HG03432 (cell line): ENCODE results near the gene TNFRSF25.
"Not testable (repeated sequence)": the region's sequence is repeated elsewhere in the genome, so short reads cannot be mapped to it uniquely, and the experiment has no call there.

Source experiments
- ATAC-seq: cut with Tn5 transposase; IDR thresholded peaks from one replicate; pipeline ENCODE4 v1.9.1; 2021; ENCODE audit warnings: mild to moderate bottlenecking, moderate library complexity; ENCODE audit not compliant: unreplicated experiment

The TNFRSF25 gene

DNA sequence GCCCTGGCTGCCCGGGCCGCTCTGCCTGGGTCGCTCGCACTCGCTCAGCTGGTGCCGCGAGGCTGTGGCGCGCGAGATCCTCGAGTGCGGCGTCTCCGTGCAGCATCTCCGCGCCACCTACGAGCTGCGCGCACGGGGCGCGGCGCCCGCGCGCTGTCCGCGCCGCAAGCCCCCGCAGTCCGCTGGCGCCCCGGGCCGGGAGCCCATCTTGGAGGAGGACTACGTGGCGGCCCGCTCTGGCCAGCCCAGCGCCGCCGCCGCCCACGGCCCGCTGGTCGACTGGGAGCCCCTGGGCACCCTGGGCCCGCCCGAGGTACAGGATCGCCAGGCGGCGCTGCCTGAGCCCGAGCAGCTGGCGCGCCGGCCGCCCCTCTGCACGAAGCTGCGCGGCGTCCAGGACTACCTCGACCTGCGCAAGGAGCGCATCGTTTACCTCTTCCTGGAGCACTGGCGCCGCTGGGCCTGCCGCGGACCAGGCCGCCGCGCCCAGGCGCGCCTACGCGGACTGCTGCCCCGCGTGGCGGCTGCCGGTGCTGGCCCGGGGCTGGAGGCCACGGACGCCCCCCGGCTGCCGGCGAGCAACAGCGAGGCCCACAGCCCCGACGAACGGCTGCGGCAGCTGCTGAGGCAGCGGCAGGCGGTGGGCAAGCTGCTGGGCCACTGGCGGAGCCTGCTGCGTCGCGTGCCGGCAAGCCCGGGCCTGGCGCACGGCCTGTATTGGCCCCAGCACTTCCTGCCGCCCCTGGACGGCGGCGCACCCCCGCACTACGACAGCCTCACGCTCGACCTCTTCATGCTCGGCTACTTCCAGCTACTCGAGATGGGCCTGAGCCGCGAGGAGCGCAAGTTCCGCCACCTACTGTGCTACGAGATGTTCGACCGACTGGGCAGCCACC is 10.9 kb downstream of the TNFRSF25 start:
- no peak for ATAC-seq

DNA sequence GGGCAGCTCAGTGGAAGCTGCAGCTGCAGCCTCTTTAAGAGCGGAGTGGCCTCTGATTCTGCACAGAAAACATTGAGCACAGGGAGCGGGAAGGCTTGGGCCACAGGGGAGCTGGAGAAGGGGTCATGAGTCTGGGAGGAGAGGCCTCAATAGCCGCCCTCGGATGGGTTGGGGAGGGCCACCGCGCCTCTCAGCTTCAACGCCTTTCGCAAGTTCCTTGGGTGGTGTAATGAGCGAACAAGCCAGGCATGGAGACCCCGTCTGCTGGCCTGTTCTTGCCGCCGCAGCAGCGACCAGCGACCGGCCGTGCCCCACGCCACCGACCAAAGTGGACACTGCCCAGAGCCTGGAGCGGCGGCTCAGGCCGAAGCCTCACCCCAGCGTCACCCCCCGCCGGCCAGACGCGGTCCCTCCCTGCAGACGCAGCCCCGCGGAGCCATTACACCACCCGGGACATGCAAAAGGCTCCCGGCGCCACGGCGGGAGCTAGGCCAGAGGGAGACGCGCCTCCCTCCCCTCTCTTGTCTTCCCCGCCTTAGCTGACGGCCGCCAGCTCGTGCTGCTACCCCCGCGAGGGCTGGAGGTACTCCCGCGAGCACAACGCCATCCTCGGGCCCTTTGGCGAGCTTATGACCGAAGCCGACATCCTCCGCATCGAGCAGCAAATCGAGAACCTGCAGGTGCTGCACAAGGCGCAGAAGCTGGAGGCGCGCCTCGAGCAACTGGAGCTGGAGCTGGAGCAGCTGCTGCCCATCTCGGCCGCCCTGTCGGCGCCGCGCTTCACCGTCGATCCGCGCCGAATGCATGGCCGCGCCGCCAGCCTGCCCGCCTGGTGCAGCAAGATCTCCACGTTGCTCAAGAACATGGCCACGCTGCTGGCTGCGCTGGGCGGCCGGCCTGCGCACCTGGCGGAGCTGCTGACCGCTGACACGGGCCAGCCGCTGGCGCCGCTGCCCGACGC is 11.8 kb downstream of the TNFRSF25 start:
- not testable (repeated sequence) for ATAC-seq

DNA sequence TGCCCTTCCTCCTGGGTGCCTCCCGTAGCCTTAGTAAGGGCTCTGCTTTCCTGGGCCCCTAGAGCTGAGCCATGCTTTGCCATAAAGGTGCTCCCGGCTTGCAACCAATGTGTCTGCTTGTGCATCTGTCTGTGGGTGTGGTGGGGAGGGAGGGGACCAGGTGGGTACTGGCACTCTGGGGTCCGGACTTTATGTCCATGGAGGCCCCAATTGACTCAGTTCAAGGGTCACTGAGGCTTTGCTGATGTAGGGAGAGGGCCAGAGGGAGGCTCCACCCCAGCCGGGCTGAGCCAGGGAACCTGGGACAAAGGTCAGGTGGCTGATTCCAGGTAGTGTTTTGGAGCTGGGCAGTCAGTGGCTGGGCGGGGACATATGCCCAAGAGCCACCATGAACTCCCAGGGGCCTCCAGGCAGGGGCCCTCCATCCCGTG is 15.0 kb downstream of the TNFRSF25 start:
- ATAC-seq, result no peak

DNA sequence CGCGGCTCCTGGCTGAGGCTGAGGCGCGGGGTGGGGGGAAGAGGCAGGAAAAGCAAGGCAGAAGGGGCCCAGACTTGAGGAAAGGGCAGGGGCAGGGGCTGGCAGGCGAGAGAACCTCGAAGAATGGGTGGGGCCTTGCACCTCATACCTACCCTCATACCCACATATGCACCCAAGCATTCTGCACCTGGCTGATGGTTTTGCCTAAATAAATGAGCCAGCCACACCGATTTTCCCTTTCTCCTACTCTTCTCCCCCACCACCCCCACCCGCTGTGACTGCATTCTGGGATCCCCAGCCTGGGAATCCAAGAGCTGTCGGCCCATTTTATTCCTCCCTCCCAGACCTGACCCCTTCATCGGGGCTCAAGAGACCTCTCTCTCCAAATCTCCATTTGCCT is 15.5 kb downstream of the TNFRSF25 start:
- ATAC-seq, result not testable (repeated sequence)

DNA sequence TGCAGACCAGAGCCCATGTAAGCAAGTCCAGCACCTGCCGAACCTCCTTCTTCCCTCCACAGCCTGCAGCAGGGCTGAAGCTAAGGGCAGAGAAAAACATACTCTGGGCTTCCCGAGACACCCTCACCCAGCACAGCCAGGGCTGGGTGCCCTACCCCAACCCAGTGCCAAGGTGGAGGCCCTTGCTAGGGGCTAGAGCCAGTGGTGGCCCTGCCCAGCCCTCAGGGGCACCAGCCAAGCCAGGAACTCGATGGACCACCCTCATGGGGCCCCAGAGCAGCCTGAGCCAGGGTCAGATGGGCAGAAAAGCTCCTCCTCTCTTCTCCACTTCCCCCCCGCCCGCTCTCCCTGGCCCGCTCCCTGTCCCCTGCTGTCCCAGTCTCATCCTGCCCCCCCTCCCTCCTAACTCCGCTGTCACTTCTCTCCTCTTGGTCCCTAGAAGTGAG is 15.9 kb downstream of the TNFRSF25 start:
- ATAC-seq, result no peak

DNA sequence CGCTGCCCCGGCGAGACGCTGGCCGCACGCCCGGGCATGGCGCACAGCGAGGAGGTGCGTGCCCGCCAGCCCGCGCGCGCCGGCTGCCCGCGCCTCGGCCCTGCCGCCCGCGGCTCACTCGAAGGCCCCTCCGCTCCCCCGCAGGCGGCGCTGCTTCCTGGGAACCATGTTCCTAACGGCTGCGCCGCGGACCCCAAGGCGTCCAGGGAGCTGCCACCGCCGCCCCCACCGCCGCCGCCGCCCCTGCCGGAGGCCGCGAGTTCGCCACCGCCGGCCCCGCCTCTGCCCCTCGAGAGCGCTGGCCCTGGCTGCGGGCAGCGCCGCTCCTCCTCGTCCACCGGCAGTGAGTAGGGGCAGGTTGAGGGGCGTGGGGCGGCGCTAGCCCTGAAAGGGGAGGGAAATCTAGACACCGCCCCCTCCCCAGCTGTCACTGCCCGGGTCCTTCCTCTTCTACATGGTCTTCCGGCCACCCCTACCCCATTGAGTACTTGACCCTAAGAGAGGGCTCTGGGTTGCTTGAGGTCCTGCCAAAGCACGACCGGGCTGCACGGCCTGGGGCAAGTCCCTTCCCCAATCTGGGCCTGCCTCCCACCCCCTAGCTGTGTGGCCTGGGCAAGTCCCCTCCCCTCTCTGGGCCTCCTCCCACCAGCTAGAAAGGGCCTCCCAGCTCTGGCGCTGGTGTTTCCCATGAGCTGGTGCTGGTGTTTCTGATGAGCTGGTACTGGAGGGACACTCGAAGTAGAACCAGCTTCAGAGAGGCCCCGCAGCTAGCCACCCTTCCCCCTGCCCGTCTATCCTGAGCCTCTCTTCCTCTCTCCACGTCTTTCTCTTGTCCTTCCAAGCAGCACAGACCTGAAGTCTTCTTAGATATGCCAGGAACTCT is 17.0 kb downstream of the TNFRSF25 start:
- no peak for ATAC-seq

DNA sequence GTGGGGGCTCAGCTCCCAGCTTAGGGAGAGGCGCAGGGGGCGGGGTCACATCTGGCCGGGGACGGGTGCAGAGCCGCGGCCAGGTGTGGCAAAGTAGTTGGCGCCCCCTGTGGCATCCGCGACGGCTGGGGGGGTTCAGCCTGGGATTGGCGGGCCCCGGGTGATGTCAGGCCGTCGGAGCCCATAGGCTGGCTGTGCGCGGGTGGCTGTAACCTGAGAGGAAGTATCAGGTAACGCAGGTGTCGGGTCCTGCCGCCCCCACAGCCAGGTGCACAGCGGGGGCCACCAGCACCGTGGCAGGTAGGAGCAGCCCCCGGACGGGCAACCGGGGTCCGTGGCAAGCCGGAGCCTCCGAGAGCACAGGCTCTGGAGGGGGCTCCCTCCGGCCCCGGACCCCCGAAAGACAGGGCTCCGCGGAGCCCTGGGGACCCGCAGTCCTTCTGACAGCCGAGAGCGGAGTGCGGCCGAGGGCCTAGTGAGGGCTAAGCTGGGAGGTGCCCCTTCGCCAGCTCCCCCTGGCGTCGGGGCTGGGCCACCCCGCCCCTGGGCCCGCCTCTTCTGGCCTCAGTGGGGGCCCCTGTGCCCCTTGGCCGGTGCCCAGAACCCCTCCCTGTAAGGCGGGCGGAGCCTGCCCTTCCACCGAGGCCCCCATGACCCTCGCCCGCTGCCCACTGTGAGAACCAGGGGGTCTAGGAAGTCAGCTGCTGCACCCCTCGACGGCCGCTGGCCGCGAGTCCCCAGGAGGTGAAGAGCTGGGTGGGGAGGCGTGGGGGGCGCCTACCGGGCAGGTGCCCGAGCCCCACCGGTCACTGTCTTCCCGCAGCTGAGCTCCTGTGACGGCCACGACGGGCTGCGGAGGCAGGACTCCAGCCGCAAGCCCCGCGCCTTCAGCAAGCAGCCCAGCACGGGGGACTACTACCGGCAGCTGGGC is 17.9 kb downstream of the TNFRSF25 start:
- ATAC-seq, result no peak

DNA sequence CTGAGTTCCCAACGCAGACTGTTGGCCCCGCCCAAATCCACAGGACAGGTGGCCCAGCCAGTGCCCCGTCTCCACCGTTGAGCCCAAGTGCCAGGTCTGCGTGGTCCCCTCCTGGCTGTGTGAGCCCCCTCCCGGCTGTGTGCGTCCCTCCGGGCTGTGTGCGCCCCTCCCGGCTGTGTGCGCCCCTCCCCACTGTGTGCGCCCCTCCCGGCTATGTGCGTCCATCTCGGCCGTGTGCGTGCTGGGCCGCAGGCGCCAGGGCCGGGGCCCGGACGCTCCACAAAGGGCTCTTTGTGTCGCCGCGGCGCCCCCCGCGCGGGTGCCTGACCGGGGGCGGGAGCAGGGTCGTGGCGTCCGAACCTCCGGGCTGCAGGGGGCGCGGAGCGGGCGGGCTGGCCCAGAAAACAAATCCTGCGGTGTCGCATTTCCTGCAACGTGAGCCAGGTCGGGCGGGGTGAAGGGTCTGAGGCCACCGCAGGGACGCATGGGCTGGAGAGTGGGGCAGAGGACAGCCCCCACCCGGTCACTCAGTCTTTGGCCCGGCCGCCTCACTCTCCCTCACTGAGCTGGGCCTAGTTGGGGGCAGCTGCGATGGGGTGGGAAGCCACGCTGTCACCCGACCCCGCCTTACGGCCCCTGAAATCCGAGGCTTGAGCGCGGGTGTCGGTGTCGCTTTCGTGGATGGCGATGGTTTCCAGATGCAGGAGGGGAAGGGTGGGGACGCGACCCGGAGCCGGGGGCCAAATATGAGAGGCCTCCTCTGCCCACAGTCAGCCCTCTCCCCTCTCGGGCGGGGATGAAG is 18.8 kb downstream of the TNFRSF25 start:
- no peak for ATAC-seq

DNA sequence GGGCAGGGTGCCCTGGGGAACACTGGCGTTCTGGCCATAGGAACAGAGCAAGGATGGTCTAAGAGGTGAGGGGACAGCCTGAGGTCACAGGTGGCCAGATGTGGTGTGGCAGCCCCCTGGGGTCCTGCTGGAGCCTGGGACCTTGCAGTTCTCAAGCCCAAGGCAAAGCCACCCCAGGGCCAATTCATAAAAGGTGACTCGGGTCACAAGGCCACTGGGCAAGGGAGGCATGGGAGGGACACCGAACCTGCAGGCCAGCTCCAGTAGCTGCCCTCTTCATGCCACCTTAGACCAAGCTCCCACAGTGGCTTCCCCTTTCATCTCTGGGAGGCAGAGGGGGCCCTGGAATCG is 19.3 kb downstream of the TNFRSF25 start:
- no peak for ATAC-seq

DNA sequence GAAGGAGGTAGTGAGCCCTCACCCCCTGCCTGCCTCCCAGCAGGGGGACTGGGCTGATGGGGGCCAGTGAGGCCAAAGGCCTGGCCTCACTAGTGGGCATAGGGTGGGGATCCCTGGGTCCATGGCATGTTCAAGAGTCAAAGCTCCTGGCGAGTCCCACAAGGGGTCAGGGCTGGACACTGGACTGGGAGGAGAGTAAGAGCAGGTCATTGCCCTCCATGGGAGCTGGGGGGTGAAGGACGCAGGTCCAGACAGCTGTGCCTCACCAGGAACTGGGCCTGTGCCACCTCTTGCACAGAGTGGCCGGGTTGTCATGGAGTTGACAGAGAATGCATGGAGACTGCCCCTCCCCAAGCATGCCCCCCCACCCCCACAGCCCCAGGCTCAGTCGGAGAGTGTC is 20.0 kb downstream of the TNFRSF25 start:
- ATAC-seq, result not testable (repeated sequence)

DNA sequence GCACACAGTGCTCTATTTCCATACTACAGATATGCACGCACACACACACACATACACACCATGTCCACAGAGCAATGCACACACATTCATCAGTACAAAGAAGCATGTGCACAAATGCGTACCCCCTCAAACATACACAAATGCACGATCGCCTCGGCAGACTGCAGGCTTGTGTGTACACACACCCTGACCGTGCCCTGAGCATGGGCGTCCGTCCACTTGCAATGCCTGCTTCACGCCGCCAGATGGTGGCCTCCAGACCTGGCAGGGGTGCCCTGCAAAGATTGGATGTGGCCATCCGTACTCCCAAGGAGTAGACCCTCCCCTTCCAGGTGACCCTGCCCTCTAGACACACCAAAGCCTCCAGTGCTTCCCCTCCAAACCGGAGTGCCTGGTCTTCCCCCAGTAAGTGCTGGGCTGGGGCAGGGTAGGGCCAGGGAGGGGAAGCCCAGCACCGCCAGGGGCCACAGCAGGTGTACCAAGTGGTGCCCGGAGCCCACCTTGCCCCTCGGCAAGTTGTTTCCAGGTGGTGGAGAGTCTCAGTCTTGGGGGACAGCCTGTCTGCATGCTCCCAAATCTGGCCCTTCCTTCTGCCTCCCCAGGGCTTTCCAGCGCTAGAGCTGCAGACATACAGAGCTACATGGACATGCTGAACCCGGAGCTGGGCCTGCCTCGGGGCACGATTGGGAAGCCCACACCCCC is 20.8 kb downstream of the TNFRSF25 start:
- no peak for ATAC-seq

DNA sequence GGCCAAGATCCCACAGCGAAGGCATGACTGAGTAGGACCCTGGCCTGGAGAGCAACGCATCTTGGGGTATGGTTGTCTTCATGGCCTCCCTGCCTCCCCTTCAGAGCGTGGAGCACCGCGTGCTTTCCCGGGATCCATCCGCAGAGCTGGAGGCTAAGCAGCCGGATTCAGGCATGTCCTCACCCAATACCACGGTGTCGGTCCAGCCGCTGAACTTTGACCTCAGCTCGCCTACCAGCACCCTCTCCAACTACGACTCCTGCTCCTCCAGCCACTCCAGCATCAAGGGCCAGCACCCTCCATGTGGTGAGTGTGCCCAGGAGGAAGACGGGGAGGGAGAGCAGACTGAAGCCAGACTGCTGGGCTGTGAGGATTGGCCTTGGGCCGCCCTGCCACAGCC is 21.6 kb downstream of the TNFRSF25 start:
- no peak for ATAC-seq

DNA sequence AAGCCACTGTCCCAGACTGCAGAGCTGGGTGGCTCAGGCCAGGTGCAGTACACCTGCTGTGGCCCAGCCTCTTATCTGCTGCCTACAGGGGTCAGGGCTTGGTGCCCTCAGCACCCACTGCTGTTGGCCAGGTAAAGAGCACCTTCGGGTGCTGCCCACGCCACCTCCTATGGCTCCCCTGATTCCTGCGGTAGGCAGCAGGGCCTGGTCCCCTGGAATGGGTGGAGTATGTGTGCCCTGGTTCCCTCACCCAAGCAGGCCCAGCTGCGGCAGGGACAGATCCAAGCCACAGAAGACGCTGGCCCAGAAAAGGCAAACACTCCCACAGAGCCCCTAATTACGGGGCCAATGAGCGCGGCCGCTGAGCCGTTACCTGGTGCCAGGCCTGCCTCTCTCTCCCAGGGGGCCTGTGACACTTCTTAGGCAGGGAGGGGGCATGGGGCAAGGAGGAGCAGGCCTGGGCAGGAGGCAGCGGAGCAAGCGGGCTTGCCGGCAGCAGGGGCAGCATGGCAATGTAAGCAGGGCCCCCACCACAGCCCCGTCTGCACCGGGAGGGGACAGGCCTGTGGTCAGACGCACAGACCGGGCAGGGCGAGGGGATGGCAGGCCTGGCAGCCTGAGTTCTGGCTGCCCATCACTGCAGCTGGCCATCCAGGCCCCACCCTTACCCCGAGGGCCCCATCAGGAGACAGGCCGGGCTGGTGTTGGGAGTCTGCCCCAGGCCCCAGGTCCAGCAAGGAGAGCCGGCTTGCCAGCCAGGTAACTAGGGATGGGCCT is 22.4 kb downstream of the TNFRSF25 start:
- no peak for ATAC-seq

DNA sequence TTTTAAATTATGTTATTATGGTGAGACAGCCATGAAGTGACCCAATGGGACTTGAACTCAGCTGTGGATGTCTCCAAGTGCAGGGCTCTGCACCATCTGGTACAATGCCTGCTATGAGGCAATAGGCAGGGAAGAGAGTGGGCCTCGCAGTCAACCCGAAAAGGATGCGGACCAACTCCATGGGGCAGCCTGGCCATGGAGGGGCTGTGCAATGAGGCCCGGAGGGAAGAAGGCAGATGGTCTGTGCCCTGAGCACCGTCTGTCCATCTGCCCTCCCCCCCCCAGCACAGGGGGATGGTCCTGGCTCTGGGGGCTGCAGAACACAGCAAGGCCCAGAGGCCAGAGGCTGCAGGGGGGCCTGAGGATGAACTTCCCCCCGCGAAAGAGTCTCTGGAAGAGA is 24.4 kb downstream of the TNFRSF25 start:
- no peak for ATAC-seq

DNA sequence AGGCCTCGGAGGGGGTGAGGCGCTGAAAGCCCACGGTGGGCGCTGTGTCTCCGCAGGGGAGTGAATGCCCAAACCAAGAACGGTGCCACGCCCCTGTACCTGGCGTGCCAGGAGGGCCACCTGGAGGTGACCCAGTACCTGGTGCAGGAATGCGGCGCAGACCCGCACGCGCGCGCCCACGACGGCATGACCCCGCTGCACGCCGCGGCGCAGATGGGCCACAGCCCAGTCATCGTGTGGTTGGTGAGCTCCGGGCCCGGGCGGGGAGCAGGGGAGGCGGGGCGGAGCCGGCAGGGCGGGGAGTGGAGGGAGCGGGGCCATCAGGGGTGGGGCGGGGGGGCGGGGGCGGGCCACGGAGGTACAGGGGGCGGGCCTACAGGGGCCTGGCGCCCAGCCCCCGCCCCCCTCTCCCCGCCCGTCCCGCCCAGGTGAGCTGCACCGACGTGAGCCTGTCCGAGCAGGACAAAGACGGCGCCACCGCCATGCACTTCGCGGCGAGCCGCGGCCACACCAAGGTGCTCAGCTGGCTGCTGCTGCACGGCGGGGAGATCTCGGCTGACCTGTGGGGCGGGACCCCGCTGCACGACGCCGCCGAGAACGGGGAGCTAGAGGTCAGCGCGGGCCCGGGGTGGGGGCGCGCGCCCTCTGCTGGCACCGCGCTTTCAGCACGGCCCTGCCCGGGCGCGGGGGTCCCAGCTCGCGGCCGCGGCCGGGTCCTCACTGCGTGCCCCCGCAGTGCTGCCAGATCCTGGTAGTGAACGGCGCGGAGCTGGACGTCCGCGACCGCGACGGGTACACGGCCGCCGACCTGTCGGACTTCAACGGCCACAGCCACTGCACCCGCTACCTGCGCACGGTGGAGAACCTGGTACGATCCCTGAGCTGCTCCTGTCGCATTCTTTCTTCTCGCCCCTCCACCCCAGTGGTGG is 25.5 kb downstream of the TNFRSF25 start:
- no peak for ATAC-seq

DNA sequence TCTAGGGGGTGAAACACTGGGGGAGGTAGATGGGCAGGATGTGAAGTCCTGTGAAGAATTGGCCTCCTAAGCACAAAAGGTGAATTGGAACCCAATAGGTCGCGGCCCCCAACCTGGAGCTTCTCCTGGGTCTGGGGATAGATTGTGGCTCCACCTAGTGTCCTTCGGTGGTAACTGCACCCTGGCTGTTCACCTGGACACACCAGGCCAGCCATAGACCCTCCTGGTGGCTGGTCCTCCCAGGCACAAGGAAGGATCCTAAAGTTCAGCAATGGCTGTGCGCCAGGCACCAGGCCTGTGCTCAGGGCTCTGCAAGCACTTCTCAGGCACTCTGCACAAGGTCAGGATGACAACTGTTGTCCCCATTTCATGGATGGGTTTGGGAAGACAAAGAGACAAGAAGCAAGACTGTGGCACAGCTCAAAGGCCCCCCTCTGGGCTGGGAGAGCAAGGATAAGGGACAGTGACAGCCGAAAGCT is 27.9 kb downstream of the TNFRSF25 start:
- ATAC-seq, result no peak
